GM13976 (cell line): ENCODE measurements around the gene KRT80.

Experiments
- DNase-seq: peaks from one replicate; pipeline ENCODE4 v3.0.0; 2012; ENCODE audit warnings: low spot score
- CTCF ChIP-seq: IDR thresholded peaks from 2 replicates; pipeline ENCODE4 v1.5.1; 2012; ENCODE audit warnings: borderline replicate concordance, mild to moderate bottlenecking; ENCODE audit not compliant: insufficient read depth; ENCODE audit errors: extremely low read depth, missing control alignments, control extremely low read depth
- in situ Hi-C: fragments of 300-500 bp; cut with MboI; formaldehyde crosslinking; loops from one replicate; pipeline ENCODE4 v1.12.0; 2022; ENCODE audit warnings: low sequenced_read_pairs, mixed read lengths, inconsistent platforms; ENCODE audit not compliant: unreplicated experiment

The KRT80 gene

GRCh38 chr12:52125476-52125900, 66.3 kb downstream of the KRT80 start:
- no peak for TF ChIP-seq CTCF
- in situ Hi-C loops: no loop called here
- no peak for DNase-seq

DNA sequence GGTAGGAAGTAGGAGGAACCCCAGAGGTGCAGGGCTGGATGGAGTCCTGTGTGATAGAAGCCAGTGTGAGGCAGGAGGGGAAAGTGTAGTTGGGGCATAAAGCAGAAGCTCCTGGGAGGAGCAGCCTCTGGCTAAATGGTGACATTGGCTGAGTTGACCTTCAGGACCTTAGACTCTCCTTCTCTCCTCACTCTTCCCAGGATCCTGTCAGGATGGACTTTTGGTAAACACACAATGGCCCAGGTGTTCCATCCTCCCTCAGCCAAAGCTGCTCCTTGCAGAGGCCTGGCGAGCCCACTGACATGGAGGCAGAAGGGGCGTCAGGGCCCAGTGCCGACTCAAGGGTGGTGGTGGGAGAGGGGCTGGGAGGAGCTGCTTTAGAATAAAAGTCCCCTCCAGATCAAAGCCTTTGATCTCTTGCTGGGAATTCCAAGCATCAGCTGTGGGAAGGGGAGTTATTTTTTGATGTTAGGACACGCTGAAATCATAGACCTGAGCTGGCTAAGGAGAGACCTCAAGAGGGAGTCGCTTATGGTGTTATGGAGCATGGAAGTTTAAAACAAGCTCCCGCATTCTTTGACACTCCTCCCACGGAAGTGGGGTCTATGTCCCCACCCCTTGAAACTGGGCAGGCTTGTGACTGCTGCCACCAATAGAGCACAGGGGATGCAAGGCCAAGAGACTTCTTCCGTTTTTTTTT, 68.2 kb downstream of the KRT80 start:
- in situ Hi-C loops: no loop called here
- no peak for TF ChIP-seq CTCF
- peak; percentile 41 for DNase-seq

DNA sequence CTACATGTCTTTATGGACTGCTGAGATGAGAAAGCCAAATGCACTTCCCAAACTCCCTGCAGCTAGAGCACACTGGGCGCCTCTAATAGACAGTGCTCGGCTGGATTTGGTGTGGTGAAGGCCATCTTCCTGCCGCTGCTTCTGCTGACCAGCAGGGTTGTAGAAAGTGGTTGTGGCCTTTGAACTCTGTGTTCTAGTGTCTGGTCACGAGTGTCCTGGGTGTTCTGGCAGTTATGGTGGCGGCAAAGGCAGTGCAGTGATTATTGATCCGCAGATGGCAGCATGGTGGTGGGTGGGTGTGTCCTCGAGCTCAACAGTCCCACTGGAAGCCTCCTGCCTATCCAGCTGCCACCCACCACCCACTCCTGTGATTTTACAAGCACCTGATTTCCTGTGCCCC, 68.9 kb downstream of the KRT80 start:
- DNase-seq: no peak
- no peak for TF ChIP-seq CTCF
- in situ Hi-C loops: no loop called here

- peak; percentile 25 for DNase-seq
- TF ChIP-seq CTCF: no peak
- in situ Hi-C loops: no loop called here
Measured at GRCh38 chr12:52122540-52122871, 69.3 kb downstream of the KRT80 start.

DNA sequence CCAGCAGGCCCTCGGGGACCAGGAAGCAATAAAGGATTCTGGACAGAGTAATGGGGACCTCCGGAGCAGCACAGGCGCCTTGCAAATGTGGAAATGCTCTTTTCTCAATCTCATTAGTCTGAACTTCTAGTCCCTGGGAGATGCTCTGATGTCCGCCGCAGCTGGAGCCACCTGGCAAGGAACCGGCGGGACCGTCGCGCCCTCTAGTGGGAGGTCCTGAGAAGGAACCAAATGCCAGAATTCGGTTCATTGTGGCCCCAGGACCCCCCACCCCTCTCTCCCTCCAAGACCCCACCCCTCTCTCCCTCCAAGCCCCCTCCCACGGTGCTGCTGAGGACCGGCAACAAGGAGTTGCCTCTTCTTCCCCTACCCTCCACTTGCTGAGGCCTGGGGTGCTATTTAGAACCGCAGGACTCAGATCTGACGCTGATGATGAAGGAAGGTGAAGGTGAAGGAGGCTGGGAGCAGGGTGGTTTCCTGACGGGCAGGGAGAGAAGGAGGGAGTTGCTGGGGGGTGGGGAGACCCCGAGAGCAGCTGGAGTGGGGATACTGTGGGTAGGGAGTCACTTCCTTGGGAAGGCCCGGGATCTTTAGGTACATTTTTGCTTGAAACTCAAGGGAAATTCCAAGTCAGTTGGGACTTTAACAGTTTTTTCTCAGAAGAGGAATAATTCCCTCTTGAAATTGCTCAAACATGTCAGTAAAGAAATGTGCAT, 69.8 kb downstream of the KRT80 start:
- TF ChIP-seq CTCF: peak; percentile 78
- in situ Hi-C loops: no loop called here
- DNase-seq: peak; percentile 84

DNA sequence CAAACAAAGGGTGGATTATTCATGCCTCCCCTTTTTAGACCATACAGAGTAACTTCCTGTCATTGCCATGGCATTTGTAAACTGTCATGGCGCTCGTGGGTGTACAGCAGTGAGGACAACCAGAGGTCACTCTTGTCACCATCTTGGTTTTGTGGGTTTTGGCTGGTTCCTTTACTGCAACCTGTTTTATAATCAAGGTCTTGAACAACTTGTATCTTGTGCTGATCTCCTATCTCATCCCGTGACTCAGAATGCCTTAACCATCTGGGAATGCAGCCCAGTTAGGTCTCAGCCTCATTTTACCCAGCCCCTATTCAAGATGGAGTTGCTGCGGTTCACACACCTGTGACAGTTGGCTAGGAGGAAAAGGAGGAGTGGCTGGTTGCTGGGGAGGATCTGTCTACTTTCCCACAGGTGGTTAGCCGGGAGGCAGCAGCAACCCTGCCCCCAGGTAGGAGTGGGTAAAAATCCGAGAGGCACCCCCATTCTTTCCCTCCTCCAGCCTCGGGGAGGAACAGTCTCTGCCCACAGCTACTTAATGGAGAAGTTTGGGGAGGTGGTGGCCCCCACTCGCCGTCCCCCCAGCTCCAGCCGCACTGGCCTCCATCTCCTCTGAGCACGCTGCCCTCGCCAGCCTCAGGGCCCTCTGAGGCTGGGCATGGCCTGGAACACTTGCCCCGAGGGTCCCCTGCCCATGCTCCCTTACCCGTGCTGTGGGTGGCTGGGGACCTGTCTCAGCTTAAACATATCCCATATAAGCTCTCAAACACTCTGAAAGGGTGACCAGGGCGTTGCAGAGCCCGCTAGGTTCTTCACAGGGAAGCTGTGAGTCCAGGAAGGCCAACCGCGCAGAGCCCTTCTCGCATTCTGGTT, 70.6 kb downstream of the KRT80 start:
- peak; percentile 10 for DNase-seq
- in situ Hi-C loops: no loop called here
- no peak for TF ChIP-seq CTCF
